AG08395 (cell line): ENCODE data around the gene SPART.
"Not testable (repeated sequence)": the region's sequence is repeated elsewhere in the genome, so short reads cannot be mapped to it uniquely, and the experiment has no call there.

Source experiments
- DNase-seq: peaks from one replicate; pipeline ENCODE4 v3.0.0; 2012; ENCODE audit warnings: mixed read lengths, low spot score

SPART gene

DNA sequence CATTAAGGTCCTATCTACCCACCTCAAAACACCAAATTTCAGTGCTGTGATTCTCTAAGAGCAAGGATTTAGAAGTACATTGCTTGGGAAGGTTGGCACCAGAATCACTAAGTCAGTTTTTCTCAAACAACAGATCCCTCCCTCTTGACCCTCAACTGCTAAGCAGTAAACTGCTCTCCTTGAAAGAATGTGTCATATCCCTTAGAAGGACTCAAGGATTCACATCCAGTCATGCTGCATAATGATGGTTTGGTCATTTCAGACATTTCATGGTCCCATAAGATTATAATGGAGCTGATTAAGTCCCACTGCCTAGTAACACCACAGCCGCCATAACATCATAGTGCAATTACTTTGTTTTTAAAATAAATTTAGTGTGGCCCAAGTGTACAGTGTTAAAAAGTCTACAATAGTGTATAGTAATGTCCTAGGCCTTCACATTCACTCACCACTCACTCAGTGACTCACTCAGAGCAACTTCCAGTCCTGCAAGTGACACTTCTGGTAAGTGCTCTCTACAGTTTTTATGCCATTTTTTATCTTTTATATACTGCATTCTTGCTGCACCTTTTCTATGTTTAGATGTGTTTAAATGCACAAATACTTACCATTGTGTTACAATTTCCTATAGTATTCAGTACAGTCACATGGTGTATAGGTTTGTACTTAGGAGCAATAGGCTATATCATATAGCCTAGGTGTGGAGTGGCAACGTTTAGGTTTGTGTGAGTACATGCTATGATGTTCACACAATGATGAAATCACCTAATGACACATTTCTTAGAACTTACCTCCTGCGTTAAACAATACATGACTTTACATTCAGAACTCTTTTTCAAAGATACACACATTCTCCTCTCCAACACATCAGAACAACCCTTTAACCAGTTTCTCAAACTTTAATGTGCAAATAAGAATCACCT, 32.9 kb downstream of the SPART start:
- no peak for DNase-seq

GRCh38 chr13:36310417-36311108, 35.6 kb downstream of the SPART start:
- DNase-seq = no peak

- DNase-seq = no peak
These were observed 43.9 kb downstream of the SPART start for GRCh38 chr13:36302289-36302688.

- DNase-seq = not testable (repeated sequence)
These were observed 46.7 kb downstream of the SPART start for GRCh38 chr13:36299469-36299868.

DNA sequence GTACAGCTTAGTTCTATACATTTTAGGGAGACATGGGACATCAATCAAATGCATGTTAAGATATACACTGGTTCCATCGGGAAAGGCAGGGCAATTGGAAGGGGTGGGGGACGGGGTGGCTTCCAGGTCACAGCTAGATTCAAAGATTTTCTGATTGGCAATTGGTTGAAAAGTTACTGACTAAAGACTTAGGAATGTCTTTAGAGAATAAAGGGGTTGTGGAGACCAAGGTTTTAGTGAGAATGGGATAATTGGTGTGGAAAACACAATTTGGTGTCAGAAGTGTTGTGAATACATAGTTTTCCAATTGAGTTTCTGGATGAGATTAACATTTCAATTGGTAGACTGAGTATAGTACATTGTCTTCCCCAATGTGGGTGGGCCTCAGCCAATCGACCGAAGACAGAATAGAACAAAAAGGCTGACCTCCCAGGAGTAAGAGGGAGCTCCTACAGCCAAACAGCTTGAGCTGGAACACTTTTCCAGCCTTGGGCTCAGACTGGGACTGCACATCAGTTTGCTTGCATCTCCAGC, 47.6 kb downstream of the SPART start:
- DNase-seq = no peak

GRCh38 chr13:36297366-36298338, 48.5 kb downstream of the SPART start, which contains the start of gene CCDC169:
Gene CCDC169, minus strand, starts transcription at chr13:36297814. Its CDS starts 95 bp downstream, at chr13:36297719.
- DNase-seq = peak; percentile 76

- DNase-seq = no peak
These were observed 52.1 kb downstream of the SPART start for GRCh38 chr13:36294096-36294495.

- DNase-seq = no peak
These were observed 52.7 kb downstream of the SPART start for GRCh38 chr13:36293497-36293896.

GRCh38 chr13:36288794-36289391, 57.3 kb downstream of the SPART start:
- no peak for DNase-seq

GRCh38 chr13:36286006-36286405, 60.2 kb downstream of the SPART start:
- DNase-seq = no peak

- peak; percentile 55 for DNase-seq
These were observed 63.3 kb downstream of the SPART start for GRCh38 chr13:36282821-36283432.

GRCh38 chr13:36275190-36276002, 70.8 kb downstream of the SPART start:
- DNase-seq = peak; percentile 36

- no peak for DNase-seq
These were observed 72.8 kb downstream of the SPART start for GRCh38 chr13:36273431-36273830.

GRCh38 chr13:36261976-36262375, 84.2 kb downstream of the SPART start:
- no peak for DNase-seq

DNA sequence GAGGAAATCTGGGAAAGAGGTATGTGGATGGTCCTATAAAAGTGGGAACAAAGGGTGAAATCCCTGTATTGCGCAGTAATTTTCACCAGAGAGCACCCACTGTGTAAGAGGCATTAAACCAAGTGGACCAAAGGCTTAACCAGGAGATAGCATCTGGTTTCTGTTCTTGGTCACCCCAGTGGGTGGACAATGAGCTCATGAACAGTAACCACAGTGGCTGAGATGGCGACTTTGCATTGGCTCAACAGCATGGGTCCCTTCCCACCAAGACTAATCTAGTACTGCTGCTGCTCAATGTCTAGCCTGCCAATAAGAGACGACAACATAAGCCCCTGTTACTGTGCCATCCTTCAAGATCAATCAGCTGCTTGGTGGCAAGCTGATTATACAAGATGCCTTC, 85.2 kb downstream of the SPART start:
- no peak for DNase-seq

DNA sequence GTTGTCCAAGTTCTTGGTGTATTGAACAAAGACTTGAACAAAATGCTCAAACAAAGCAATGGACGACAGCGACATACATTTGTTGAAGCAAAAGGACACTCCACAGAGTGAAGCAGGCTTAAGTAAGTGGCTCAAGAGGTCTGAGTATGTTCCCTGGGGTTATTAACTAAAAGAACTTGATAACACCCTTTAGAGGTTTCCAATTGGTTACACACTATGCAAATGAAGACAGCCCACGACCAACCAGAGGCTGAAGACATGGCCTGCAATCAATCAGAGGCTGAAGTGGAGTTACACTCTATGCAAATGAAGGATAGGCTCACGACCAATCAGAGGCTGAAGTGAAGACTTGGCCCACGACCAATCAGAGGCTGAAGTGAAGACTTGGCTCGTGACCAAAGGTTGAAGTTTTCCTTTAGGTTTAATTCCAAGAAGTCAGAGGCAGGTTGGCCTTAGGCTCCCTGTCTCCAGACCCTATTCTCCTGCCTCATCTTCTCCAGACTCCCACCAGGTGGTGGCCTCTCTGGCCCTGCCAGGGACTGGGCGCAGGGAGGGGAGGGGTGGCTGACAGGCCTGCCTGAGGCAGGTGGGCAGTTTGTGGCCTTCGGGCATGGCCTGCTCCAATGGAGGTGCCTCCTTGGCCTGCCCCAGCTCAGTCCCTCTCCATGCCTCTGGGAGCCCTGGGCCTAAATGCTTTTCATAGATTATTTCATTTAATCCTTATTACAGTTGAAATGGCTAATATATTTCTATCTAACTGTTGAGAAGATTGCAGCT, 86.6 kb downstream of the SPART start:
- DNase-seq = no peak

- no peak for DNase-seq
These were observed 87.4 kb downstream of the SPART start for GRCh38 chr13:36258831-36259230.
